Cardiac fibroblast (primary cell): ENCODE measurements around the gene OR52K1.

Experiments used
- DNase-seq, 2 donors: peaks; one replicate each; pipeline versions ENCODE4 v3.0.0 to v3.0.0-alpha.2; 2010; ENCODE audit warnings: low read depth in 2 of 2
- H3K4me3 ChIP-seq, 2 donors: replicated peaks in 1 of 2; 1 replicate in 1 of 2; 2 replicates in 1 of 2; pipeline ENCODE4 v1.5.1; 2011; ENCODE audit warnings: low read depth in 2 of 2, low read length in 2 of 2, mild to moderate bottlenecking in 2 of 2, moderate library complexity in 1 of 2
- CTCF ChIP-seq: IDR thresholded peaks from one replicate; pipeline ENCODE4 v1.5.1; 2011; ENCODE audit warnings: low read depth, mild to moderate bottlenecking, low read length, inconsistent platforms

Gene OR52K1

GRCh38 chr11:4466131-4466870 is 16.1 kb upstream of the OR52K1 start:
- no peak for DNase-seq
- no peak for TF ChIP-seq CTCF
- H3K4me3 ChIP-seq = no peak overlapping the region

- no peak overlapping the region for H3K4me3 ChIP-seq
- no peak for DNase-seq
- TF ChIP-seq CTCF = no peak
These were observed 15.5 kb upstream of the OR52K1 start for GRCh38 chr11:4466871-4467442.

GRCh38 chr11:4467811-4468606 is 14.4 kb upstream of the OR52K1 start:
- TF ChIP-seq CTCF = no peak
- no peak overlapping the region for H3K4me3 ChIP-seq
- no peak for DNase-seq

GRCh38 chr11:4479644-4480043 is 2.8 kb upstream of the OR52K1 start:
- H3K4me3 ChIP-seq = no peak overlapping the region
- TF ChIP-seq CTCF = no peak
- no peak for DNase-seq

- H3K4me3 ChIP-seq = no peak overlapping the region
- DNase-seq = peak in 1 of 2 donors; percentile 64
- TF ChIP-seq CTCF = no peak
These were observed 1.7 kb upstream of the OR52K1 start for GRCh38 chr11:4480577-4481239.

GRCh38 chr11:4481240-4481582 is 1.2 kb upstream of the OR52K1 start:
- TF ChIP-seq CTCF = no peak
- no peak for DNase-seq
- H3K4me3 ChIP-seq = no peak overlapping the region
